ENCODE results near the gene SULT1A3.
"Not testable (repeated sequence)": the region's sequence is repeated elsewhere in the genome, so short reads cannot be mapped to it uniquely, and the experiment has no call there.

Gene SULT1A3

GRCh38 chr16:30183233-30184095, 15.6 kb upstream of the SULT1A3 start, which contains the start of gene CORO1A:
Gene CORO1A, plus strand, starts transcription at chr16:30183602. Its CDS starts 1,608 bp downstream, at chr16:30185210.
- DNase-seq: peak; percentile 79 to 82
- TF ChIP-seq GATA1 (IDR thresholded peaks at IDR 0.05; ENCODE audit: low read depth, low read length): no peak
- TF ChIP-seq POLR2A (IDR thresholded peaks at IDR 0.05; ENCODE audit: low read length): no peak

GRCh38 chr16:30184096-30184890, 14.8 kb upstream of the SULT1A3 start:
- no peak for DNase-seq
- TF ChIP-seq GATA1 (IDR thresholded peaks at IDR 0.05; ENCODE audit: low read depth, low read length) (no peak), POLR2A (IDR thresholded peaks at IDR 0.05; ENCODE audit: low read length) (no peak)

- no peak for TF ChIP-seq POLR2A (IDR thresholded peaks at IDR 0.05; ENCODE audit: low read length)
- TF ChIP-seq GATA1 (IDR thresholded peaks at IDR 0.05; ENCODE audit: low read depth, low read length): no peak
- no peak for DNase-seq
Observed at GRCh38 chr16:30184891-30185682, 14.0 kb upstream of the SULT1A3 start.

- TF ChIP-seq GATA1 (IDR thresholded peaks at IDR 0.05; ENCODE audit: low read depth, low read length): no peak
- TF ChIP-seq POLR2A (IDR thresholded peaks at IDR 0.05; ENCODE audit: low read length): no peak
- no peak for DNase-seq
Observed at GRCh38 chr16:30185683-30186421, 13.2 kb upstream of the SULT1A3 start.

DNA sequence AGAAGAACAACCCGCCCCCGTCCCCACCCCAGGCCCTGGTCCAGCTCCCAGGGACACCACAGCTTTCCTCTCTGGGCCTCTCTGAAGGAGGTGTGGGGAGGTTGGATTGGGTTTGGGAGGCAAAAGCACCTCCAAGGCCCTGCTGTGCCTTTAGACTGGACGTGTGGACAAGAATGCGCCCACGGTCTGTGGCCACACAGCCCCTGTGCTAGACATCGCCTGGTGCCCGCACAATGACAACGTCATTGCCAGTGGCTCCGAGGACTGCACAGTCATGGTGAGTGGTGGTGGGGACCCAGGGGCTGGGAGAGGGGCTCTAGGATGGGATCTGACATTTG, 12.6 kb upstream of the SULT1A3 start:
- no peak for TF ChIP-seq GATA1 (IDR thresholded peaks at IDR 0.05; ENCODE audit: low read depth, low read length)
- TF ChIP-seq POLR2A (IDR thresholded peaks at IDR 0.05; ENCODE audit: low read length): peak; percentile 30
- DNase-seq: no peak

- no peak for TF ChIP-seq GATA1 (IDR thresholded peaks at IDR 0.05; ENCODE audit: low read depth, low read length)
- TF ChIP-seq POLR2A (IDR thresholded peaks at IDR 0.05; ENCODE audit: low read length): no peak
- peak; percentile 72 to 84 for DNase-seq
Observed at GRCh38 chr16:30186782-30187555, 12.1 kb upstream of the SULT1A3 start.

DNA sequence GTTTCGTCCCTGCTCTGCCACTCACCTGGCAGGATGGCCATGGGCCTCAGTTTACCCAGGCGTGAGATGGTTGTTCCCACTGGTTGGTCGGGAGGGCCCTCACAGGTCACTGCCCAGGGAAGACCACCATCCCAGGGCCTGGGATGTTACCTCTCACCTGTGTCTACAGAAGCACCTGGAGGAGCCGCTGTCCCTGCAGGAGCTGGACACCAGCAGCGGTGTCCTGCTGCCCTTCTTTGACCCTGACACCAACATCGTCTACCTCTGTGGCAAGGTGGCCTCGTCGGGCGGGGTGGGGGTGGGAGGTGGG, 11.5 kb upstream of the SULT1A3 start:
- no peak for DNase-seq
- no peak for TF ChIP-seq POLR2A (IDR thresholded peaks at IDR 0.05; ENCODE audit: low read length)

DNA sequence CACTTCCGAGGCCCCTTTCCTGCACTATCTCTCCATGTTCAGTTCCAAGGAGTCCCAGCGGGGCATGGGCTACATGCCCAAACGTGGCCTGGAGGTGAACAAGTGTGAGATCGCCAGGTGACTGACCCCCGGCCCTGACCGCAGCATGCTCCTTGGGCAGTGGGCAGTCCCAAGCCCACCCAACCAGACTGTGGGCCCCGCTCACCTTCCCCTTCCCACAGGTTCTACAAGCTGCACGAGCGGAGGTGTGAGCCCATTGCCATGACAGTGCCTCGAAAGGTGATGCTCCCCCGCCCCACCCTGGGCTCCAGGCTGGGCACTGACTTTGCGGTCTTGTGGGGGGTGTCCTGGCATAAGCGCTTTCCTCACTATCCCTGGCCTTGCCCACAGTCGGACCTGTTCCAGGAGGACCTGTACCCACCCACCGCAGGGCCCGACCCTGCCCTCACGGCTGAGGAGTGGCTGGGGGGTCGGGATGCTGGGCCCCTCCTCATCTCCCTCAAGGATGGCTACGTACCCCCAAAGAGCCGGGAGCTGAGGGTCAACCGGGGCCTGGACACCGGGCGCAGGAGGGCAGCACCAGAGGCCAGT, 11.0 kb upstream of the SULT1A3 start:
- no peak for DNase-seq
- TF ChIP-seq POLR2A (IDR thresholded peaks at IDR 0.05; ENCODE audit: low read length) (no peak), GATA1 (IDR thresholded peaks at IDR 0.05; ENCODE audit: low read depth, low read length) (no peak)

DNA sequence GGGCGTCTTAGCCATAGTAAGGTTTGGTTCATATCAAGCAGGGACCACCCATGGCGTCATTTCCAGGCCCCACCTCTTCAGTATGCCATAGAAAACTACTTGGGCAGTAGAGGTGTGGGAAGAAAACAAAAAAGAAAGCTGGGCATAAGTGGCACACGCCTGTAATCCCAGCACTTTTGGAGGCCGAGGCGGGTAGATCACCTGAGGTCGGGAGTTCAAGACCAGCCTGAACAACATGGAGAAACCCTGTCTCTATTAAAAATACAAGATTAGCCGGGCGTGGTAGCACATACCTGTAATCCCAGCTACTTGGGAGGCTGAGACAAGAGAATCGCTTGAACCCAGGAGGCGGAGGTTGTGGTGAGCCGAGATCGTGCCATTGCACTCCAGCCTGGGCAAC, 7.9 kb upstream of the SULT1A3 start:
- not testable (repeated sequence) for DNase-seq

GRCh38 chr16:30193098-30193497, 6.0 kb upstream of the SULT1A3 start:
- DNase-seq: not testable (repeated sequence)

GRCh38 chr16:30193615-30194014, 5.4 kb upstream of the SULT1A3 start, which contains the start of the genes BOLA2B and SLX1A:
Gene BOLA2B, minus strand, starts transcription at chr16:30193666. Its CDS starts 71 bp downstream, at chr16:30193595.
Gene SLX1A, plus strand, starts transcription at chr16:30193875. Its CDS starts 210 bp downstream, at chr16:30194085.
- not testable (repeated sequence) for DNase-seq

DNA sequence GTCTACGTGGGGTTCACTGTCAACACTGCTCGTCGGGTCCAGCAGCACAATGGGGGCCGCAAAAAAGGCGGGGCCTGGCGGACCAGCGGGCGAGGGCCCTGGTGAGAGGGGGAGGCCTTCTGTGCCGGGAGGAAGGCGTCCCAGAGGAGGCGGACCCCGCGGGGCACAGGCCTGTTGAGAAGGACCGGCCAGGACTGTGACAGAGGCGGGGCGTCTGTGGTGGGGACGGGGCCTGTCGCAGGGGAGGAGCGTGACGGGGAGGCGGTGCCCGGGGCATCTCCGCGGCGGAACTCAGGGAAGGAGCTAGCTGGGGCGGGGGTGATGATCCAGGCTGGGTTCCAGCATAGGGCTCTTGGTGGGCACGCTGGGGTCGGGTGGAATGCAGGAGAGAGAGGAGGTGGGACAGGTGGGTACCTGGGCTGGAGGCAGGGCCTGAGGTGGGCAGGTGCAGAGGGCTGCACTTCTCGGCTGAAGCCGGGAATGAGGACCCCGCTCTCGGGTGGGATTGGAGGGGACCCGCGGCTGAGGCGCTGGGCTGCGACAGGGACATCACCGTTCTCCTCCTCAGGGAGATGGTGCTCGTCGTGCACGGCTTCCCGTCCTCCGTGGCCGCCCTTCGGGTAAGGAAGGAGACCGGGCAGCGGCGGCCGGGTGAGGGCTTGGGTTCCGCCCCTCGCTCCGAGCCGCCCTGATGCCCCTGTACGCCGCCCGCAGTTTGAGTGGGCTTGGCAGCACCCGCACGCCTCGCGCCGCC, 4.7 kb upstream of the SULT1A3 start:
- DNase-seq: not testable (repeated sequence)

GRCh38 chr16:30197001-30197400, 2.1 kb upstream of the SULT1A3 start:
- DNase-seq: not testable (repeated sequence)

DNA sequence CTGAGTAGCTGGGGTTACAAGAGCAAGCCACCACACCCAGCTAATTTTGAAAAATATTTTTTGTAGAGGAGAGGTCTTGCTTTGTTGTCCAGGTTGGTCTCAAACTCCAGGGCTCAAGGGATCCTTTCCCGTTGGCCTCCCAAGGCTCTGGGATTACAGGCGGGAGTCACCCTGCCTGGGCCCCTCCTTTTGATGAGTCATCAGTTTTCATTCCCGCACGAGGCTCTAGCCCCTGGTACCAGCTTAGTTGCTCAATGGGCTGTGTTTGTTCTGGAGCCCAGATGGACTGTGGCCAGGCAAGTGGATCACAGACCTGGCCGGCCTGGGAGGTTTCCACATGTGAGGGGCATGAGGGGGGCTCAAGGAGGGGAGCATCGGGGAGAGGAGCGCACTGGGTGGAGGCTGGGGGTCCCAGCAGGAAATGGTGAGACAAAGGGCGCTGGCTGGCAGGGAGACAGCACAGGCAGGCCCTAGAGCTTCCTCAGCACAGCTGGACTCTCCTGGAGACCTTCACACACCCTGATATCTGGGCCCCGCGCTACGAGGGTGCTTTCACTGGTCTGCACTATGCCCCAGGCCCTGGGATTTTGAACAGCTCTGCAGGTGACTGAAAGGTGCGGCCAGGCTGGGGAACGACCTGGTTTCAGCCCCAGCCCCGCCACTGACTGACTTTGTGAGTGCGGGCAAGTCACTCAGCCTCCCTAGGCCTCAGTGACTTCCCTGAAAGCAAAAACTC, 721 bp downstream of the SULT1A3 start:
- not testable (repeated sequence) for DNase-seq

DNA sequence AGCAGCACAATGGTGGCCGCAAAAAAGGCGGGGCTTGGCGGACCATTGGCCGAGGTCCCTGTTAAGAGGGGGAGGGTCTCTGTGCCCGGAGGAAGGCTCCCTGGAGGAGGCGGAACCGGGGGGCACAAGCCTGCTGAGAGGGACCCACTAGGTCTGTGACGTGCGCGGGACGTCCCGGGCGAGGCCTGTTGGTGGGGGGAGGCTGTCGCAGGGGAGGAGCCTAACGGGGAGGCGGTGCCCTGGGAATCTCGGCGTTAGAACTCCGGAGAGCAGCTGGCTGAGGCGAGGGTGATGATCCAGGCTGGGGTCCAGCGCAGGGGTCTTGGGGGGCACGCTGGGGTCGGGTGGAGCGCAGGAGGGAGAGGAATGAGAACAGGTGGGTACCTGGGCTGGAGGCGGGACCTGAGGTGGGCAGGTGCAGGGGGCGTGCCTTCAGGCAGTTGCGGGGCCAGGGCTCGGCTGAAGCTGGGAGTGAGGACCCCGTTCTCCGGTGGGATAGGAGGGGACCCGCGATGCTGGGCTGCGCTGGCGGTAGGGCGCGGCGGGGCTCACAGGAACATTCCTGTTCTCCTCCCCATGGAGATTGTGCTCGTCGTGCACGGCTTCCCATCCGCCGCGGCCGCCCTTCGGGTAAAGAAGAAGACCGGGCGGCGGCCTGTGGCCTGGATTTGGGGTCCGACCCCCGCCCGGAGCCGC, 6.6 kb downstream of the SULT1A3 start:
- DNase-seq: not testable (repeated sequence)

- DNase-seq: not testable (repeated sequence)
Observed at GRCh38 chr16:30206252-30206651, 7.2 kb downstream of the SULT1A3 start.

Data from erythroblast (primary cell).